Ramos (cell line): ENCODE measurements around the gene PIP5K1C.
"Not testable (repeated sequence)": the region's sequence is repeated elsewhere in the genome, so short reads cannot be mapped to it uniquely, and the experiment has no call there.

Source experiments
- in situ Hi-C: fragments of 300-500 bp; cut with MboI; formaldehyde crosslinking; loops from one replicate; pipeline ENCODE4 v1.14.3; 2022; ENCODE audit warnings: low sequenced_read_pairs; ENCODE audit not compliant: unreplicated experiment

Gene PIP5K1C

GRCh38 chr19:3604227-3604986 is 95.9 kb downstream of the PIP5K1C start:
- in situ Hi-C loops, result no loop called here

GRCh38 chr19:3603121-3603811 is 97.0 kb downstream of the PIP5K1C start:
- in situ Hi-C loops, result no loop called here

GRCh38 chr19:3601021-3601420 is 99.2 kb downstream of the PIP5K1C start:
- in situ Hi-C loops, result no loop called here

GRCh38 chr19:3599776-3600187 is 100.5 kb downstream of the PIP5K1C start:
- in situ Hi-C loops, result no loop called here

GRCh38 chr19:3595521-3596061 is 104.7 kb downstream of the PIP5K1C start:
- in situ Hi-C loops, result no loop called here

- in situ Hi-C loops, result no loop called here
These were observed 107.1 kb downstream of the PIP5K1C start for GRCh38 chr19:3593156-3593555.

- in situ Hi-C loops, result no loop called here
These were observed 108.2 kb downstream of the PIP5K1C start for GRCh38 chr19:3591876-3592613.

GRCh38 chr19:3590991-3591659 is 109.1 kb downstream of the PIP5K1C start:
- in situ Hi-C loops, result no loop called here

GRCh38 chr19:3589949-3590348 is 110.3 kb downstream of the PIP5K1C start:
- in situ Hi-C loops, result no loop called here

GRCh38 chr19:3589439-3589838 is 110.8 kb downstream of the PIP5K1C start:
- in situ Hi-C loops, result no loop called here

- in situ Hi-C loops, result no loop called here
These were observed 113.4 kb downstream of the PIP5K1C start for GRCh38 chr19:3586707-3587346.

- in situ Hi-C loops, result no loop called here
These were observed 114.1 kb downstream of the PIP5K1C start for GRCh38 chr19:3586127-3586626.

- in situ Hi-C loops, result no loop called here
These were observed 114.8 kb downstream of the PIP5K1C start, which contains the start of gene GIPC3 for GRCh38 chr19:3585301-3586126. GIPC3 (plus strand) TSS chr19:3585478; CDS start chr19:3585598, 120 bp downstream.

GRCh38 chr19:3584036-3584802 is 116.0 kb downstream of the PIP5K1C start:
- in situ Hi-C loops, result not testable (repeated sequence)

GRCh38 chr19:3581792-3582191 is 118.5 kb downstream of the PIP5K1C start:
- in situ Hi-C loops, result not testable (repeated sequence)
